ENCODE measurements around the gene CCDC127. TPM values are rescaled to one million over a fixed set of nuclear protein-coding genes. Genes with fewer than 3 reads are reported as not detected.
"Not testable (repeated sequence)": the region's sequence is repeated elsewhere in the genome, so short reads cannot be mapped to it uniquely, and the experiment has no call there.

CCDC127 gene
- total RNA-seq, 1 experiment from 2014 or later = 4.5 TPM

DNA sequence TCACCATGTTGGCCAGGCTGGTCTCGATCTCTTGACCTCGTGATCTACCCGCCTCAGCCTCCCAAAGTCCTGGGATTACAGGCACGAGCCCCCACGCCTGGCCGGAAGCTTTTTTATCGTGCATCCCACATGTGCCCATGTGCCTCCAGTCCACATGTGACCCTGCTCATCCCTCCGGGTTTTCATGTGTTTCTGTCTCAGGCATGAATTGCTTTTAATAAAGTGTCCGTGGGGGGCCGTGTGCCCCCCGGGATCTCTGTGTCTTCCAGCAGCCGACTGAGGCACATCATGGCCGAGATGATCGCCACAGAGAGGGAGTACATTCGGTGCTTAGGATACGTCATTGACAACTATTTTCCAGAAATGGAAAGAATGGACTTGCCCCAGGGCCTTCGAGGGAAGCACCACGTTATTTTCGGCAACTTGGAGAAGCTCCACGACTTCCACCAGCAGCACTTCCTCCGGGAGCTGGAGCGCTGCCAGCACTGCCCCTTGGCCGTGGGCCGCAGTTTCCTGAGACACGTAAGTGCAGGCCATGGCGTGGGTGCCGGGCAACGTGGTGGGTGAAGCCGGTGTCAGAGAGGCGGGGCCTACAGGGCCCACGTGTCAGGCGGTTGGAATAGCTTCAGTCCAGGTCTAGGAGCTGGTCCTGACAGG lies 48.8 kb downstream of the CCDC127 start:
- in situ Hi-C loops (cut with HindIII; ENCODE audit: low pct_unique_long_range_greater_than_20kb, low sequenced_read_pairs) = no loop called here
- DNase-seq (ENCODE audit: low read depth) = no peak

DNA sequence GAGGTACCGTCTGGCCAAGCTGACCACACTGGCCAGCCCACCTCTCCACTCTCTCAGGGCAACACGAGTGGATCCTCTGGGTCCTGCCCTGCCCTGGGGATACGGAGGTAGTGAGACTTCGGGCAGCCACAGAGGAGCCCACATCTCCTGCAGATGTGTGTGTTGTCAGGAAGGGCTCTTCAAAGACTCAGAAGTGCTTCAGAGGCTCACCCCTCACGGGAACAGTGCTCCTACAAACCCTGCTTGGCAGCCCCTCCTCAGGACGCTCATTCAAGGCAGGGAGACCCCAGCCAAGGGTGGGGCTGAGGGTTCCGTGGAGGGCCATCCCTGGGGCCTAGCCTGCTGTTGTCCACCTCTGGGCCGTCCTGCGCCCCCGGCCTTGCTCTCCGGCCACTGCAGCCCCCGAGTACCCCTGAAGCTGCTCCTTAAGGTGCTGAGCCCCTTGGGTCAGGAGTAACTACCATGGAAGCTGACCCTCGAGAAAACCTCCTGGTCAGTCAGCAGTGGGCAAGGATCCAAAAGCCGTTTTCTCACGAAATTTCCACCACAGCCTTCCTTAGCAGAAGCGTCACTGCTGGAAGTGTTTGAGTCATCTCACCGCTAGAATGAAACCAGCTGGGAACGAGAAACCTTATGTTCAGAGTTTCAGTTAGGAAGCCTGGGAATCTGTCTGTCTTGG lies 49.8 kb downstream of the CCDC127 start:
- no peak for DNase-seq (ENCODE audit: low read depth)
- in situ Hi-C loops (cut with HindIII; ENCODE audit: low pct_unique_long_range_greater_than_20kb, low sequenced_read_pairs) = no loop called here

GRCh38 chr5:167511-167910 lies 50.4 kb downstream of the CCDC127 start:
- in situ Hi-C loops (cut with HindIII; ENCODE audit: low pct_unique_long_range_greater_than_20kb, low sequenced_read_pairs) = no loop called here
- DNase-seq (ENCODE audit: low read depth) = no peak

GRCh38 chr5:166441-167372 lies 51.2 kb downstream of the CCDC127 start:
- DNase-seq (ENCODE audit: low read depth) = no peak
- in situ Hi-C loops (cut with HindIII; ENCODE audit: low pct_unique_long_range_greater_than_20kb, low sequenced_read_pairs) = no loop called here

DNA sequence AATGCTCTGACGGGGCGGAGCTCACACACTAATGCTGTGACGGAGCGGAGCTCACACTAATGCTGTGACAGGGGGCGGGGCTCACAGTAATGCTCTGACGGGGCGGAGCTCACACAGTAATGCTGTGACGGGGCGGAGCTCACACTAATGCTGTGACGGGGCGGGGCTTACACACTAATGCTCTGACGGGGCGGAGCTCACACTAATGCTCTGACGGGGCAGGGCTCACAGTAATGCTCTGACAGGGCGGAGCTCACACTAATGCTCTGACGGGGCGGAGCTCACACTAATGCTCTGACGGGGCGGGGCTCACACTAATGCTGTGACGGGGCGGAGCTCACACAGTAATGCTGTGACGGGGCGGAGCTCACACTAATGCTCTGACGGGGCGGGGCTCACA lies 53.2 kb downstream of the CCDC127 start:
- DNase-seq (ENCODE audit: low read depth); in situ Hi-C loops (cut with HindIII; ENCODE audit: low pct_unique_long_range_greater_than_20kb, low sequenced_read_pairs): not testable (repeated sequence)

GRCh38 chr5:164244-164643 lies 53.7 kb downstream of the CCDC127 start:
- in situ Hi-C loops (cut with HindIII; ENCODE audit: low pct_unique_long_range_greater_than_20kb, low sequenced_read_pairs) = no loop called here
- DNase-seq (ENCODE audit: low read depth) = peak; percentile 64

GRCh38 chr5:163841-164240 lies 54.1 kb downstream of the CCDC127 start:
- in situ Hi-C loops (cut with HindIII; ENCODE audit: low pct_unique_long_range_greater_than_20kb, low sequenced_read_pairs) = no loop called here

GRCh38 chr5:163338-163620 lies 54.7 kb downstream of the CCDC127 start:
- in situ Hi-C loops (cut with HindIII; ENCODE audit: low pct_unique_long_range_greater_than_20kb, low sequenced_read_pairs) = no loop called here
- DNase-seq (ENCODE audit: low read depth) = no peak

More at GRCh38 chr5:163841-164240, 54.1 kb downstream of the CCDC127 start:
- no peak for DNase-seq (ENCODE audit: low read depth)

GRCh38 chr5:162565-163337 lies 55.2 kb downstream of the CCDC127 start:
- in situ Hi-C loops (cut with HindIII; ENCODE audit: low pct_unique_long_range_greater_than_20kb, low sequenced_read_pairs) = no loop called here
- no peak for DNase-seq (ENCODE audit: low read depth)

DNA sequence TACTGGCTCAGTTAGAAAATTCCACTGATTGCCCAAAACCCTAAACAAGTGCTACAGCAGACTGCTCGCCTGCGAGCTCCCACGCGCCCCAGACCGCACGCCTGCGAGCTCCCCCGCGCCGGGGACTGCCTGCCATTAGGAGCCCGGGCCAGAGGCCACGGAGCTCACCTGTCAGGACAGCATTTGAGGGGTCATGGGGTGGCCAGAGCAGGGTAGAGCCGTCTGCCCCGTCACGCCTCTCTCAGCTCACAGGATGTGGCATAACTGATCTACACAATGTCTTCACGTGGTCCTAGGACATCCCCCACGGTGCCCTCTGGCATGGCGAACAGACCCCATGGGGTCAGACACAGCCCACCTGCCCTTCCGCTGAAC lies 55.8 kb downstream of the CCDC127 start:
- DNase-seq (ENCODE audit: low read depth) = no peak
- in situ Hi-C loops (cut with HindIII; ENCODE audit: low pct_unique_long_range_greater_than_20kb, low sequenced_read_pairs) = no loop called here

DNA sequence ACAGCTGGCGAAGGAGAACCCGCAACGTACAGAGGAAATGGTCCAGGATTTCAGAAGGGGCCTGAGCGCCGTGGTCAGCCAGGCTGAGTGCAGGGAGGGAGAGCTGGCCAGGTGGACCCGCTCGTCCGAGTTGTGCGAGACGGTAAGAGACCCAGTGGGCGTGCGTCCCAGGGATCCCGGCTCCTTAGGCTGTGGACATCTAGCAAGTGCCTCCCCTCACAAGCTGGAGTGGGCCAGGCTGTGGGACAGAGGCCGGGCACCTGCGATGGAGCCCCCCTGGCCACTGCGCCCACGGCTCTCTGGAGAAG lies 56.2 kb downstream of the CCDC127 start:
- in situ Hi-C loops (cut with HindIII; ENCODE audit: low pct_unique_long_range_greater_than_20kb, low sequenced_read_pairs) = no loop called here
- DNase-seq (ENCODE audit: low read depth) = no peak

DNA sequence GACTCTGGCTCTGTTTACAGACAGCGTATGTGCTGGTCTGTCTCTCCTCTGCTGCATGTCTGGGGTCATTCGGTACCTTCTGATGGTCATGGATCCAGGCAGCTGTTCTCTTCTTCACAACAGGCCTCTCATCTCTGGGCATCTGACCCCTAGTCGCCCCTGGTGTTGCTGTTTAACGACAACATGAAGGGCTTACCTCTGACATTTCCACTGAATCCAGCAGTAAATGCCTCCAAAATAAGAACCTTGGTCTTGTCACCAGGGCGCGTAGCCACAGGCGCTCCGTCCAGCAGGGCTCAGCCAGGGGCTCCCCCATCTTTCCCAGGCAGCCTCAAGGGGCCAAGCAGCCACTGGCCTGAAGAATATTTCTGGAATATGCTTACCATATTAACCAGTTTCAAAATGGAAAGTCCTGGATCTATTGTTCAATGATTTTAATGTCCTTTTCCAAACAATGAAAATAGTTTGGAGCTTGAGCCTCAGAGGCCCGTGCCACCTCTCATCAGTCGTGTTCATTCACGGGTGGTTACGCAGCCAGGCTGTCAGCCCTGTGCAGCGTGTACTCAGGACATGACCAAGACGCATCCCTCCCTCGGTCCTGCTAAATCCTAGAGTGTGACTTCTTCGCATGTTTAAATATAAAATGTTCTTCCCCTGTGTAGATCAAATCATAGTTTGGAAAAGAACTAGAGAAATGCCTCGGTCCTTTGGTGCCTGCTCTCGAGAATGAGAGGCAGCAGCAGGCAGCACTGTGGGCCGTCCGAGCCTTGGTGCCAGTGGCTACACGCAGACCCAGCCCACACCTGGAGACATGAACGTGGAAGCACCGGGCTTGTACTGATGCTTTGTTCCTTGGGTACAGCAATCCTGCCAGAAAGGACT lies 56.8 kb downstream of the CCDC127 start:
- in situ Hi-C loops (cut with HindIII; ENCODE audit: low pct_unique_long_range_greater_than_20kb, low sequenced_read_pairs) = no loop called here
- DNase-seq (ENCODE audit: low read depth) = no peak

GRCh38 chr5:160173-160510 lies 57.8 kb downstream of the CCDC127 start:
- no peak for DNase-seq (ENCODE audit: low read depth)
- in situ Hi-C loops (cut with HindIII; ENCODE audit: low pct_unique_long_range_greater_than_20kb, low sequenced_read_pairs) = no loop called here

DNA sequence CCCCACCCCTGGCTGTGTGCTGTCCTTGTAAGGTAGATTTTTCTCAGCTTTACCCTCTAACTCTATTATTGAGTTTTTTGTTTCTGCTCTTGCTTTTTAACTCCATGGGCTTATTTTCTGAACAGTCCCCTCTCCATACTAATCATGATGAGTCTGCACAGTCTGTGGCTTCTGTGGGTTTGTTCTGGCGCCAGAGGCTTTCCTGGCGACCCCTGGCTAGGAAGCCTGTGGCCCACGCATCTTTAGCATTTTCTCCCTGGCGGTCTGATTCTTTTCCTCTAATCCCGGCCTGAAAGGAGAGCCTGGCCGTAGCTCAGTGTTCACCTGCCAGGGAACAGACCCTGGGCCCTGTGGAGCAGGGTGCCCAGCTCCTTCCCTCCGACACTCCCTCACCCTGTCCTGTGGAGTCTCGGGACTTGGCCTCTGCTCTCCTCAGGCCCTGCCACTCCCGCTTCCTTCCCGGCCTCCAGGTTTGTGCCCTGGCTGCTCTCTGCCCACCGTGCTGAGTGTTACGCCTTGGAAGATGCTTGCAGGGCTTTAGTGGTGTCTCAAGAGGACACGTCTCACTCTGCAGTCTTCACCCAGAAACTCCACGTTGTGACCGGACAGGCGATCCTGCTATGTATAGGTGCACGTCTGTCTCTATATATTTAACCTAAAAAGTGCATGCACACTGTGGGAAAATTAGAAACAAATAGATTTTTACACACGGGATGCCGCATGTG lies 58.3 kb downstream of the CCDC127 start:
- DNase-seq (ENCODE audit: low read depth) = no peak
- in situ Hi-C loops (cut with HindIII; ENCODE audit: low pct_unique_long_range_greater_than_20kb, low sequenced_read_pairs) = no loop called here

GRCh38 chr5:158807-159447 lies 59.0 kb downstream of the CCDC127 start:
- in situ Hi-C loops (cut with HindIII; ENCODE audit: low pct_unique_long_range_greater_than_20kb, low sequenced_read_pairs) = no loop called here
- no peak for DNase-seq (ENCODE audit: low read depth)

- DNase-seq (ENCODE audit: low read depth) = no peak
- in situ Hi-C loops (cut with HindIII; ENCODE audit: low pct_unique_long_range_greater_than_20kb, low sequenced_read_pairs) = no loop called here
Observed at GRCh38 chr5:157801-158200, 60.2 kb downstream of the CCDC127 start.

- in situ Hi-C loops (cut with HindIII; ENCODE audit: low pct_unique_long_range_greater_than_20kb, low sequenced_read_pairs) = no loop called here
- DNase-seq (ENCODE audit: low read depth) = no peak
Observed at GRCh38 chr5:157126-157715, 60.7 kb downstream of the CCDC127 start.

All from Caki2 (cell line).